ENCODE results near the gene CLDN22.

The CLDN22 gene

DNA sequence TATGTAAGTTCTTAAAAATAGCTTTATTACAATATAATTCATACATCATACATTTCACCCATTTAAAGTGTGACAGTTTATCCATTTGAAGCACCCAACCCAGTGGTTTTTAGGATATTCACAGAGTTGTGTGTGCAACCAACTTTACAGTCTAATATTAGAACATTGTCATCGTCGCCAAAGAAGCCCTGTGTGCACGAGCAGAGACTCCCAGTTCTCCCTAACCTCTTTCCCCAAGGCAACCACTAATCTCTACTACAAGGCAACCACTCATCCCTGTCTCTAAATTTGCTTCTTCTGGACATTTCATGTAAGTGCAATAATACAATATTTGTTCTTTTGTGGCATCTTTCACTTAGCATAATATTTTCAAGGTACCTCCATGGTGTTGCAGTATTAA, 47.7 kb downstream of the CLDN22 start:
- ATAC-seq (no peak), DNase-seq (no peak)

DNA sequence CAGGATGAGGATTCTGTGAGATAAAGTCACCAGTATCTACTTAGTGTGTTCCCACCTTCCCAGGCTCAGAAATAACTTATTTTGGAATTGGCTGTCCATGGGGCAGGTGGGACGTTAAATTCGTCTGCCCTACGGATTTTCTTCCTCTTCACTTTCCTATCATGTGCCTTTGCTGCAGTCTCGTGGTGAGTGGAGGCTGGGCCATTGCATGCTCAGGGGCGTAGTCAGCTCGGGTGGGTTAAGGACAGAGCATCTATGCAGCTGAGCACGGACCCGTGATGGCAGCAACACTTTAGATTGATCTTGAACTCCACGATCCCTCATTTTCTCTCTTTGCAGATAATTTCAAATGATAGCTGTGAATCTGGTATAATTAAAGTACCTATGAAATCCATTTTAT, 51.5 kb downstream of the CLDN22 start:
- DNase-seq (no peak), ATAC-seq (no peak)

Measured in stimulated activated naive CD8-positive, alpha-beta T cell treated with anti-CD3 and anti-CD28 coated beads, Interleukin-15, Interleukin-2, amounts not matched to agents 100 U/mL and 50 U/mL, for 24 hours (primary cell).